NCI-H526 treated with DMSO at 0.1 percent for 48 hours (cell line): Measurements from ENCODE around the gene RBX1.

Source experiments
- DNase-seq: peaks from one replicate; lab custom pipeline; 2025; lab: John Stamatoyannopoulos, UW

The RBX1 gene

GRCh38 chr22:41022470-41023298 lies 71.5 kb downstream of the RBX1 start:
- peak; percentile 54 for DNase-seq
